Hepatic stellate cell (primary cell): ENCODE results near the gene RBM17.
"Not testable (repeated sequence)": the region's sequence is repeated elsewhere in the genome, so short reads cannot be mapped to it uniquely, and the experiment has no call there.

ENCODE experiments used
- DNase-seq: peaks from one replicate; pipeline ENCODE4 v3.0.0; 2011; ENCODE audit warnings: low spot score

RBM17 gene

DNA sequence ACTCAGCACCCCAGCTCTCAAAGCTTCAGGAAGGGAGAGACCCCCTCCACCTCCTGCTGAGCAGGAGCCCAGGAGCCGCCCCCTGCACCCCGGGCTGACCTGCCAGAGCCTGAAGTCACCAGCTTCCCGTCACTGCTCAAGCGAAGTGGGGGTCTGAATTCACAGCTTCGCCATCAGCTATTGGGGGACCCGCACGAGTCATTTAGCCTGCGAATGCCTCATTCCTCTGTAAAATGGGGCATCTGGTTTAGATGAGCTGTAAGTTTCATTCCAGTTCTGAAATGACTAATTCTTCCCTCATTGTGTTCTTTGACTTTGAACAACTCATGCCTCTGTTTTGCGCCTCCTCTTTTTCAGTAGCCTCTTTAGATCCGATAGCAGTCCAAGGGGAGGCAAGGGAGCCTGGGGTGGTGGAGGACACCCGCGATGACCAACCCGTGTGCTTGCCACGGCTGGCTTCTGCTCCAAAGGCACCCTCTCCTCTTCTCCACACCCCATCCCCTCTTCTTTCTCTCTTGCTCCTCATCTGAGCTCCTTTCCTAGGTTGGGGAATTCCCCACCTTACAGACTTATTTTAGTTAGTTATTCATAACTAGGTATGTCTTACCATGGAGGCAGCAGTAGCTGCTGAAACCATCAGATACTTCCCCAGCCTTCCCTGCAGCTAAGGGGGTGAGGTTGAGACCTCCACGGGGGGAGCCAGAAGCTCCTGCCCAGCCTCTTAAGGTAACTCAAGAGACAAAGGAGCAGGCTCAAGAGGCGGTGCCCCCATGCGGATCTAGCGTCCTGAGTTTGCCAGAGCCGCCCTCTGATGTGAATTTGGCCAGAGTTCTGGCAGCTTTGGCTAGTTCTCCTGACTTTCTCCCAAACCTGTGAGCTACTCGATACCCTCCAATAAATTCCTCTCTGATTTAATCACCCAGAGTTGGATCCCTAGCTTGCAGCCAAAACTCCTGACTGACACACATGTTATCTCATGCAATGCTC, 47.7 kb downstream of the RBM17 start:
- peak; percentile 85 for DNase-seq

DNA sequence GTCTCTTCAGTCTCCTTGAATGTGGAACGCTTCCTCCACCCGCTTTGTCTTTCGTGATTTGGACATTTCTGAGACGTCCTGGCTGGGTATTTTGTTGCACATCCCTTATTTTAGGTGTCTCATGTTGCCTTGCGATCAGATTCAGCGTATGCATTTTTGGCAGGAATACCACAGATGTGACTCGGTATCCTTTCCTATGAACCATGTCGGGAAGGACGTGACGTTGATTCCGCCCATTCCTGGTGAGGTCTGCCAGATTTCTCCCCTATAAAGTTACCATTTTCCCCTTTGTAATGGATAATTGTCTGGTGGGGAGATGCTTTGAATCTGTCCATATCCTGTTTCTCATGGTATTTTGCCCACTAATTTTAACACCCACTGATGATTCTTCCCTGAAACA, 49.6 kb downstream of the RBM17 start:
- no peak for DNase-seq

DNA sequence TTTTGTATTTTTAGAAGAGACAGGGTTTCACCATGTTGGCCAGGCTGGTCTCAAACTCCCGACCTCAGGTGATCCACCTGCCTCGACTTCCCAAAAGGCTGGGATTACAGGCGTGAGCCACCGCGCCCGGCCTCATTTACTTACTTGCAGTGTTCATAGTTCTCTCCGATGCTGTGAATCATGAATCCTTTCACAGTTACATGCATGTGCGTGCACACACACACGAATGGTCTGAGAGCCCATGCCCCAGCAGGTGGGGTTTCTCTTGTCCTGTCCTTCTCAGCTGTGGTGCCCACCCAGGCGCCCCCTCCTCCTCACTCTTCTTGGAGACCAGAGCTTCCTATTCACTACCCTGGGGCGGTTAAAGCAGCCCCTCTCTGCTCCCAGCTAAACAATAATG, 50.6 kb downstream of the RBM17 start:
- no peak for DNase-seq

DNA sequence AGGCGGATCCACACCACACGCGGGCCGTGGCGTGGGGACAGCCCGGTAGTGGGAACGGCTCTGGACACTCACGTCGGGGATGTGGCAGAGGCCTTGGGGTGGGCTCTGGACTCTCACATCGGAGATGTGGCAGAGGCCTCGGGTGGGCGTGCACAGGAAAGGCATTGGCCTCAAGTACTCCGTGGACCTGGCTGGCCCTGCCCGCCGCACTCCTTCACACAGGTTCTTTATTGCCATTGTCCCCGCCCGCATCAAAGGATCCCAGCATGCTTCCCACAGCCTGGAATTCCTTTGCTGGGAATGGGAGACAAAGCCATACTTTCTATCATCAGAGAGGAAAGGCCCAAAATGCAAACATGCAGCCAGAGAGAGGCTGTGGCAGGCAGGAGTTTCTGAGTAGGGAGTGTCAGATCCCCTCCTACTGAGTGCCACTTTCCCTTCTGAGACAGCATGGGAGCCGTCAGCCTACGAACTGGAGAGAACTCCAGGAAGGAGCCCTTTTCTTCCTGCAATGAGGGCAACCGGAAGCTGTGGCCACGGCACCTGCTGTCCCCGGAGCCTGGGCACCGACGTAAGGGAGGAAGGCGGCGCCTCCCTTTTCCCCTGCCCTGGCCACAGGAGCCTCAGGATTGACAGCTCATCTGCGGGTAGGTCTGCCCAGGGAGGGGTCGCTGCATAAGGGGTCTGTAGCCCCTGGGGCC, 51.5 kb downstream of the RBM17 start:
- no peak for DNase-seq

DNA sequence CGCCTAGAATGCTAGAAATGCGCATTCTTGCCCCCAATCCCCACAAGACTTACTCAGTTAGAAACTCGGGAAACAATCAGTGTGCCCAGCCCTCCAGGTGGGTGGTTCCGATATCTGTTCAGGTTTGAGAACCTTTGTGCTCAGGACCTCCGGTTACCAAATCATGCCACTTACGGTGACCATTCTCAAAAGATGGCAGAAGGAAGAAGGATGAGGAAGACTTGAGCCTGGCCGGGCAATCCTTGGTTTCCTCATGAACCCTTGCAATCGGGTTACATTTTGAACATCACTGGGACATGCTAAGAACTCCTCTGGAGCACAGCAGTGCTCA, 52.1 kb downstream of the RBM17 start:
- DNase-seq: no peak

DNA sequence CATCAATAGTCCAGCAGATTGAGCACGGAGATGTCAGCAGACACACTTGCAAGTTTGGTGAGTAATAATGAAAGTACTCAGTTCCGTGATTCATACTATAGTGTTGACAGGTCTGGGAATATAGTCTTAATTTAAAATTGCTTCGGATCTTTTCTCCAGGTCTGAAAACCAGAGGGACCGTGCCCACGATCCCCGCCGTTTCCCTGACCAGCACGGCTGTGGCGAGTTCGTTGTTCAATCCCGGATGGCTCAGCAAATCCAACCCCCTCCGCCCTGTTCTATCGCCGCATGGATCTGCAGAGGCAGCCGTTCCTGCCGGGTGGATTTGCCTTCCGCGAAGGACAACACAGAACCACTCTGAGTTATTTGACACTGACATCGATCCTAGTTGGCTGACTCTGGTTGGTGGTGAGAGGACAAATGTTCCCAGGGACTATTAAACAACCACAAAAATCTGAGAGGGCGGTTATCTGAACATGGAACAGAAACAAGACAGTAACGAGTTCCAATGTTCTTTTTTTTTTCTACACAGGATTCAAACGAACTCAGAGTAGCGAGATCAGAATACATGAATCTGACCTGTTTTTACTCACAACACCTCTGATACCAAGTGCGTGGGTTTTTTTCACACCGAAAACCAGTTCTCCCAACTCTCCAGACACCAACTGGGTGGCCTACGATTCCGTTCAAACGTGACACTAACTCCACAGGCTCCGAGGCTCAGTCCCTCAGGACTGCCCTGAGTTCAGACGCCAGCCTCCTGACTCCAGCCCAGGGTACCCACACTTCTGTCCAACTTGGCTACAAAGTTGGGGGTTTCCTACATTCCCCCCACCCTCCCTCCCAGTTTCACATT, 52.7 kb downstream of the RBM17 start:
- peak; percentile 91 for DNase-seq

DNA sequence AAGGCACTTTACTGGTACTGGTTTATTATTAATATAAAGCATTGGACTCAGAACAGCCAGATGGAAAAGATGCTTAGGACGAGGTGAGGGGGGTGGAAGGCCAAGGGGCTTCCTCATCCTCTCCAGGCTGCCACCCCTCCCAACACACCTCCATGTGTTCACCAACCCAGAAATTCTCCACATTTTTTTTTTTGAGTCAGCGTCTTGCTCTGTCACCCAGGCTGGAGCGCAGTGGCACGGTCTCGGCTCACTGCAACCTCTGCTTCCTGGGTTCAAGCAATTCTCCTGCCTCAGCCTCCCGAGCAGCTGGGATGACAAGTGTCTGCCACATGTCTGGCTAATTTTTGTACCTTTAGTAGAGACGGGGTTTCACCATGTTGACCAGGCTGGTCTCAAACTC, 53.4 kb downstream of the RBM17 start:
- not testable (repeated sequence) for DNase-seq

DNA sequence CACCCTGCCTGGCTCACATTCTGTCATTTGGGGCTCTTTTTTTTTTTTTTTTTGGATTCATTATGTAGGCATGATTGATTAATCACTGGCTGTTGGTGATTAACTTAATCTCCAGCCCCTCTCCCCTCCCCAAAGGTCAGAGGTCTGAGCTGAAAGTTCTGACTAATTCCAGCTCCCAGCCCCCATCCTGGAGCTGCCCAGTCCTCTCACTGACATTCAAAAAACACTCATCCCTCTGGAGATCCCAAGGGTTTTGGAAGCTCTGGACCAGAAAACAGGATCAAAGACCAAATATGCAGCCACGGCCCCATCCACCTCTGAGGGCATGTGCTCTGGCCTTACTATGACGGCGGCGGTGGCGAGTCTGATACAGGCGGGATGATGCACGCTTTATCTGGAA, 53.8 kb downstream of the RBM17 start:
- DNase-seq: no peak

DNA sequence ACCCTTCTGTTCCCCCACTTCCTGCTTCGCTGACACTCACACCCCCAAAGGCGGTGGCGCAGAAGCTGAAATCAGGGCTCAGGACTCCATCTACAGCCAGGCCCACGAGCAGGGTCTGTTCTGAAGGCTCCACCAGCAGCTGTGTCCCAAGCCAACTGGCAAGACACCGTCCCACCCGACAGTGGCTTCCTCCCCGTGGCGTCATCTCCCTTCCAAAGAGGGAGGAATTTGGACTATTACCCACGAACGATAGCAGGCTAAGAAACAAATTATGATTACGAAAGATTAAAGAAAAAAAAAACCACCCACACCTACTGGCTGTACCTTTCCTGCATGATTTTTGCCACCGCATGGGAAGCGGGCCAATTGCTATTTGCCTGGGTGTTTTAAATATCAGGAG, 54.3 kb downstream of the RBM17 start:
- DNase-seq: no peak

DNA sequence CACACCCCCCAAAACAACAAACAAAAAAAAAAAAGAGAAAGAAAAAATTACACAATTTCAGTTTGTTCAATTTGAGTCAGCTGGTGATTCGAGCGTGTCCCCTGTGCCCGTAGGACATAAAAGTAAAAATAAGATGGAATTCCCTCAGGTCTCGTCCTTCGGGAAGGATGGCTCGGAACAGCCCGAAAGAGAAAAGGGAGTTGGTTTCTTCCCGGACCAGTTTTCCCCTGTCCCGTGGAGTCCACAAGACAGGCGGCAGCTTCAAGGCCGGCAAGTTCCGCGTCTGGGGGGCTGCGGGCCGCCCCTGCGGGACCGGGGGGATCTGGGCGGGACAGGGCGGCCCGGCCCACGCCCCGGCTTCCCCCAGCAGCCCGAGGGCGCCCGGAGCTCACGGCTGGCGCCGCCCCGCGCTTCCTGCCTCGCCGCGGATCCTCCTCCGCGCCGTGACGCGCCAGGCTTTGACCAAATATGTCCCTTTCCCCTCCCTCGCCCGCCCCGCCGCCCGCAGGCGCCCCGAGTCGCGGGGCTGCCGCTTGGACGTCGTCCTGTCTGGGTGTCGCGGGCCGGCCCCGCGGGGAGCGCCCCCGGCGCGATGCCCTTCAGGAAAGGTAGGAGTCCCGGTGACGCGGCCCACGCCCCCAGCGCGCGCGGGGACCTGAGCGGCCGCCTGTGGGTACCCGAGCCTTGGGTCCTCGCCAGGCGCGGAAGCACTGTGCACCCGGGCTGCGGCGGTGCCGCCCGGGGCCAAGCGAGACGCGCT, 55.8 kb downstream of the RBM17 start:
- peak; percentile 88 for DNase-seq

DNA sequence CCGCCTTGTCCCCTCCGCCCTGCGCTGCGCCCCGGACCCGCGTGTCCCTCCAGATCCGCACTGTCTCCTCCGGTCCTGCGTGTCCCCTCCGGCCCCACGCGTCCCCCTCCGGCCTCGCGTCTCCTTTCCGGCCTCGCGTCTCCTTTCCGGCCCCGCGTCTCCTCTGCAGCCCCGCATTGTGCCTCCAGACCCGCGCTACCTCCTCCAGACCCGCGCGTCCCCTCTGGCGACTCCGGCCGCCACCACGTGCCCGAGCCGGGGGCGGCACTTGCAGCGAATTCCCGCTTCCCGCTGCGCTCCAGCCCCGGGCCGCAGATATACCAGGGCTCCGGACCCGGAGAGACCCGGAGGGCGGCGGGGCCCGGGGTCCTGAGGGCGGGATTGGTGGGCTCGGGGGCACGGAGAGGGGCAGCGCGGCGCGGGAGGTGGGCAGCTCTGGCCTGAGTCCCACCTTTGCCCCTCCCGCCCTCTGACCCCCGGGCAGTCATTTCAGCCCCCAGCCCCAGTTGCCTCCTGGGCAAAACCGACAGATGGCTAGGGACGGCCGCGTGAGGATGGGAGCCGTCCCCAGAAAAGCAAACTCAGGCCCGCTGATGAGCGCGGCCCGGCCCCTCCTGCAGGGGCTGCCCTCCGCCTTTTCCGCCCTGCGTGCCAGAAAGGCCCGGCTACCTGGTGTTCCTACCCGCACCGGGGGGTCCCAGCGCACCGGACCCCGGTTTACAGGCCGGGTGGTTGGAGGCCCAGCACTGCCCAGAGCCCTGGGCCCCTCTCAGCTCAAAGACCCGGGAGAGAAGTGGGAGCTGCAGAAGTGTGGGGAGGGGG, 56.5 kb downstream of the RBM17 start:
- no peak for DNase-seq

DNA sequence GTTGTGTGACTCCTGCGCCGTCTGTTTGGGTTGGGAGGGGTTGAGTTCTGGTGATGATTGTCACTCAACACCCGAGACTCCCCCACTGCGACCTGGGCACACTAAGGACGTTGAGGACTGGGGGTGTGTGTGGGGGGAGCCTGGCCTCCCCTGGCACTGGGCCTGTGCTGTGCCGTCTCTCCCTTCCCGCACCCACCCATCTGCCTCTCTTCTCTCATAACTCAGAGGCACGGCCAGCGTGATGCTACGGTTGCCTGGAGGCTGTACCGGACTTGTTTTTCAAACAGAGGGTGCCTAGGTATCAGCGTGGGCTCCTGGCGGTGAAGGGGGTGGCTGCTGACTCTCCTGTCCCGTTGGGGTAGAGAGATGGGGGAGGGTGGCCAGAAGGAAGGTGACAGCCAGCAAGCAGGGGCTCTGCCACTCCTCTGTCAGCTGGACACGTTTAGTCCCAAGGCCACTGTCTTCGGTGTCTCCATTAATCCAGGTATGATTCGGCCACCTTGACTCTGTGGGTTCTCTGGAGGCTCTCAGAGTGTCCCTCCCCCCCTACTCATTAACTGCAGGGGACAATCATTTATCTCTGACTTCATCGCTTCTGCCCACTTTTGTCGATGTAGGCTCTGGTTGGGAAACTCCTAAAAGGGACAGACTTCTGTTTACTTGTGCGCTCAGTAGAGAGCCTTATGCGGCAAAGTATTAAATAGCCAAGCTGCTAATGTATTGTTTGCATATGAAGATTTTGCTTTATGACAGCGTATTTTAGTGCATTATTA, 57.4 kb downstream of the RBM17 start:
- DNase-seq: no peak

DNA sequence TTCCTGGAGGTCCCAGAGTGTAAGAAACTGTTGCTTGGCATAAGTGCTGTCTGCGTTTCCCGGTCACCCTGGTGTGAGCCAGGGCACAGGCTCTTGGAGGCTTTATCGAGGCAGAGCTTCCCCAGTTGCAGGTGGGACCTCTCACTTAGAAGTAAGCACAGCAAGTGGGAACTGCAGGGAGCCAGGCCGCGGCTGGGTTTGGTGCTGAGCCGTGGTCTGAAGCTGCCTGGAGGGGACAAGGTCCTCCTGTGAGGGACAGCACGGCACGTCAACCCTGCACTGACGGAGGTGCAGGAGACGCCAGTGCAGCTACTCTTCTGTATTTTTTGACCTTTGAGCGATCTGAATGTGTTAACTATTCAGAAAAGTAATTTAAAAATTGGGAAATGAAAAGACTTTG, 58.1 kb downstream of the RBM17 start:
- DNase-seq: no peak

DNA sequence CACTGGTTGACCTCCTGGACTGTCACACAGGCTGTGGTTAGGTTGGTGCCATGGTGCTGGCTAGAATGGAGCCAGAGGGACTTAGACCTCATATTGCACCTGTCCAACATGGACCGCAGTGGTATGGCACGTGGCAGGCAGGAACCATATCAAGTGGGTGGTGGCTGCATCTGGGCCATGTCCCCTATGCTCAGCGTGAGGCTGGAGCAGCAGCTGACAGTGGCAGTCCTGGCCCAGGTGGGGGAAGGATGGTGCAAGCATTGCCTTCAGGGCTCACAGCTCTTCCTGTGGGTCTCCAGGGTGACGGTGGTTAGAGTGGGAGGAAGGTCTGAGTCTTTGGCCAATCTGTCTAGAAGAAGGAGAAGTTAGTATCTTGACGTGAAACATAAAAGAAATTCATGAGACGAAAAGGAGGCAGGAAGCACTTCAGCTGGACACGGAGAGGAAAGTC, 59.4 kb downstream of the RBM17 start:
- DNase-seq: no peak

DNA sequence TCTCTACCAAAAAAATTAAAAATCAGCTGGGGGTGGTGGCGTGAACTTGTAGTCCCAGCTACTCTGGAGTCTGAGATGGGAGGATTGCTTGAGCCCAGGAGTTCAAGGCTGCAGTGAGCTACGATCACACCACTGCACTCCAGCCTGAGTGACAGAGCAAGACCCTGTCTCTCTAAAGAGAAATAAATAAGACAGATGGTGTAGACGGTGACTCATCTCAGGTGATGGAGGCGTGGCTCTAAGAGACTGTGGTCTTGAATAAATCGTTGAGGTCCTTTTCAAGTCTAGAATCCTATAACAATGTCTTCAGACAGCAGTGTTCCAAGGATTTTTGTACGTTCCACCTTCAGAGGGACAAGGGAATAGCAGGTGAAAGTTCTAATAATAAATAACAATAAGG, 60.1 kb downstream of the RBM17 start:
- DNase-seq: no peak

DNA sequence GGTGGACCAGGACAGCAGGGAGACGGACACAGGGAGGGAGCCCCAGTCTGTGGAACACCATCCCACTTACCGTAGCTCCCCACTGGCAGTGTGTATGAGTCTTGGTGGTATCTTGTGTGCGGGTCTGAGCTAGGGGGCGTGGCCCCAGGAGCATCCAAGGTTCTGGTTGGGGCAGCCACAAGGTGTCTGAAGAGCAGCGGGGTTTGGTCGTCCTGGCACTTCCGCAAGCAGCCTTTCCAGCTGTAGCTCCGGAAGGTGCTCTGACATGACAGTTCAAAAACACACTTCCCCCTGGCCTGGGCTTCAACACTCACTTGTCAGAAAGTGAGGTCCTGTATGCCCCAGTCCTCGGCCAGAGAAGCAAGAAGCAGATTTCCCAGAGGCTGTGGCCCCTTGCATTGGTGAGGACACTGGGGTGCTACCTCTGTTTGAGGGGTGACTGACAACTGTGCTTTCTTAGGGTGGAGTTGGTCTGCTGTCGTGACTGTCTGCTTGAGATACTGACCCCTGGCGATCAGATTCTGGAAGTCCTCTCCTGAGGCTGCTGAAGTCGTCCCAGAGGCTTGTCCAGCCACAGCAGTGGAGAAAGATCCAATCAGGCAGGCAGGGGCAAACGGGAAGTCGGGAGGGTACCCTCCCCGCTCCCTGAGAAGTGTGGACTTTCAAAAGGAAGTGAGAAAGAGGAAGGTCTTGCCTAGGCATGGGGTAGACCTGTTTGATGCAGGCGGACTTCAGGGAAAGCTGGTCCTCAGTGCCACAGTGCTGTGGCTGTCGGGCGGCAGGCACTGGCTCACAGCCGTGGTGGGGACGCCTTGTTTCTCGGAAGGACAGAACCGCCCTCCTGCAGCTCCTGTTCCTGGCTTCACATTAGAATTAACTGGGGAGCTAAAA, 62.5 kb downstream of the RBM17 start:
- peak; percentile 73 for DNase-seq

DNA sequence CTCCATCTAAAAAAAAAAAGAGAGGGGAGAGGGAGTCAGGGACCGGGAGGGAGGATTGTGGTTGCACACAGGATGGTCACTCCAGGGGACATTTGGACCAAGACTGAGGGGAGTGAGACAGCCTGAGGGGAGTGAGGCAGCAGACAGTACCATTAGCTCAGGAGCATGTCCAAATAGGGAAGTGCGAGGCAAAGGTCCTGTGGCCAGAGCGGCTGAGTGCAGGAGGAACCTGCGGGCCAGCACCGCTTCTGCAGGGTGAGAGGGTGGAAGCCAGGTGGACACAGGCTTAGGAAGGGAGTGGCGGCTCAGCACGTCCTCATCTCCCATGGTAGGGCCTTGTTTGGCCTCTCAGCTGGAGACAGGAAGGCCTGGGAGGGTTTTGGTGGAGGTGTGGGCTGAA, 65.0 kb downstream of the RBM17 start:
- DNase-seq: no peak

DNA sequence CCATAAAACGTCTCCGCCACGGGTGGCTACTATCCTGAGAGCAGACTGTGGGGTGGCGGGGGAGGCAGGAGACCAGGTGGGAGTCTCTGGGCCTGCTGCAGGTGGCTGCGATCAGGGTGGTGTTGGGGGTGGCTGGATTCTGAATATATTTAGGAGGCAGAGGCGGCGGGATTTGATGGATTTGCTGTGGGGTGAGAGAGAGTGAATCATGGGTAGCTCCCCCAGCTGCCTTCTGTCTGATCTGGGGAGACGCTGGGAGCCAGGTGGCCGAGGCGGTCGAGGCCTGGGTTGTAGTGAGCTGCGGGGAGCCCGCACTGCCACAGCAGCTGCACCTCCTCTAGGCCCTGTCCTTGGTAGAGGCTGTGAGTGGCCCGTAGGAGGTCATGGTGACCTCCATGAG, 65.7 kb downstream of the RBM17 start:
- DNase-seq: no peak

DNA sequence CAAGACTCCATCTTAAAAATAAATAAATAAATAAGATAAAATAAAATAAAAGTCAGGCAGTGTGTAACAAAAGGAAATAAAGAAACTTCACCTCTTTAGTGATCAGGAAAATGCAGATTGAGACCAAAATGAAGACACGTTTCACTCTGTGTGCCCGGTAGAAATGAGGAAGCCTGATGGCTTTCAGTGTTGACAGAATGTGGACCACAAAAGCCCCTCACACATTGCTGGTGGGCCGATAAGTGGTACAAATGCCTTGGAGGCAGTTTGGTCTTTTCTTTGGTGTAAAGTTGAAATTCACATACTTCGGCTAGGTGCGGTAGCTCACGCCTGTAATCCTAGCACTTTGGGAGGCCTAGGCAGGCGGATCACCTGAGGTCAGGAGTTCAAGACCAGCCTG, 69.4 kb downstream of the RBM17 start:
- no peak for DNase-seq
